Endodermal cell (in vitro differentiated cells): ENCODE measurements around the gene OR1N2. TPM values are rescaled to one million over a fixed set of nuclear protein-coding genes. Genes with fewer than 3 reads are reported as not detected.

ENCODE experiments used
- DNase-seq: peaks from one replicate; pipeline ENCODE4 v3.0.0-alpha.2; 2017
- H3K27ac ChIP-seq: 2 replicates; pipeline ENCODE4 v1.5.1; 2013; ENCODE audit warnings: mild to moderate bottlenecking, low read depth, low read length, moderate library complexity
- H3K27me3 ChIP-seq: 2 replicates; pipeline ENCODE4 v1.6.1; 2013; ENCODE audit warnings: mild to moderate bottlenecking, low read length, moderate library complexity; ENCODE audit not compliant: insufficient read depth, control insufficient read depth, poor library complexity, severe bottlenecking
- H3K36me3 ChIP-seq: 2 replicates; pipeline ENCODE4 v1.7.0; 2013; ENCODE audit warnings: mild to moderate bottlenecking, low read length, moderate library complexity; ENCODE audit not compliant: control insufficient read depth, insufficient read depth
- H3K4me1 ChIP-seq: one replicate; pipeline ENCODE4 v1.7.0; 2013; ENCODE audit warnings: low read length; ENCODE audit not compliant: control insufficient read depth, insufficient read depth
- H3K4me3 ChIP-seq: 2 replicates; pipeline ENCODE4 v1.5.1; 2013; ENCODE audit warnings: mild to moderate bottlenecking, low read length, moderate library complexity
- H3K9ac ChIP-seq: 2 replicates; pipeline ENCODE4 v1.6.1; 2013; ENCODE audit warnings: mild to moderate bottlenecking, low read length, moderate library complexity; ENCODE audit not compliant: poor library complexity, severe bottlenecking; ENCODE audit errors: extremely low read depth
- H3K9me3 ChIP-seq: 2 replicates; pipeline ENCODE4 v1.6.1; 2013; ENCODE audit warnings: mild to moderate bottlenecking, low read length, moderate library complexity; ENCODE audit not compliant: control insufficient read depth
- H3K27ac Mint-ChIP-seq: 2 replicates; pipeline ENCODE4 v1.8.0; 2020; ENCODE audit warnings: mixed read lengths
- H3K27me3 Mint-ChIP-seq: 2 replicates; pipeline ENCODE4 v1.8.0; 2021; ENCODE audit warnings: mild to moderate bottlenecking, mixed read lengths; ENCODE audit not compliant: insufficient read depth
- H3K36me3 Mint-ChIP-seq: 2 replicates; pipeline ENCODE4 v1.8.0; 2020; ENCODE audit warnings: low read depth, mixed read lengths
- H3K4me1 Mint-ChIP-seq: 2 replicates; pipeline ENCODE4 v1.8.0; 2020; ENCODE audit warnings: mixed read lengths
- H3K4me3 Mint-ChIP-seq: 2 replicates; pipeline ENCODE4 v1.8.0; 2020; ENCODE audit warnings: mild to moderate bottlenecking, moderate library complexity, mixed read lengths
- H3K9me3 Mint-ChIP-seq: 2 replicates; pipeline ENCODE4 v1.8.0; 2020; ENCODE audit warnings: mild to moderate bottlenecking, mixed read lengths
- WGBS, 2 experiments: methylation state at CpG; one replicate each; pipeline versions ENCODE4 v1.1.5 to v1.1.7; 2013; ENCODE audit warnings: missing lambda C conversion rate in 2 of 2, mixed read lengths in 1 of 2; ENCODE audit not compliant: insufficient coverage in 1 of 2, insufficient read length in 1 of 2; 5-methylcytosine and 5-hydroxymethylcytosine counted together
- total RNA-seq, 2 donors: library from RNA; stranded (reverse); fragmentation: NEBNext Ultra II Directional in 1 of 2; extraction: Animal tissue kit (Norgen Biotek cat#: 25700) in 1 of 2; gene quantifications; 2 replicates in 1 of 2; 3 replicates in 1 of 2; pipeline ENCODE4 v1.2.1, GENCODE V29; 2021
- TF ChIP-seq, protein P1 (sequence below): fragments of 200-600 bp; sonication (generic); conservative IDR thresholded peaks from 2 replicates; pipeline ENCODE4 v1.5.0; 2021; ENCODE audit warnings: antibody characterized with exemption, mild to moderate bottlenecking

The OR1N2 gene
- total RNA-seq, 2 donors from 2014 or later, result not detected

DNA sequence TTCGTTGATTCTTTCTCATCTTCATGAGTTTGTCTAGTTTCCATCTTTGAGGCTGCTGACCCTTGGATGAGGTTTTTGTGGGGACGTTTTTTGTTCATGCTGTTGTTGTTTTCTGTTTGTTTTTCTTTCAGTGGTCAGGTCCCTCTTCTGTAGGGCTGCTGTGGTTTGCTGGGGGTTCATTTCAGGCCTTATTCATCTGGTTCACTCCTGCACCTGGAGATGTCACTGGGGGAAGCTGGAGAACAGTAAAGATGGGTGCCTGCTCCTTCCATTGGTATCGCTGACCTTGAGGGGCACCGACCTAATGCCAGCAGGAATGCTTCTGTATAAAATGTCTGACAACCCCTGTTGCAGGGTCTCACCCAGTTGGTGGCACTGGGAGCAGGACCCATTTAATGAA, 8.5 kb downstream of the OR1N2 start:
- Histone ChIP-seq H3K4me3 (no peak overlapping the region), H3K9ac (no peak overlapping the region), H3K27me3 (no peaks in the 10 kb centered on the region), H3K36me3 (no peaks in the 10 kb centered on the region), H3K9me3 (peaks cover 40% of the 10 kb centered on the region), H3K4me1 (no peaks in the 10 kb centered on the region), H3K27ac (no peak overlapping the region)
- H3K27ac Mint-ChIP-seq, result no peak overlapping the region
- H3K27me3 Mint-ChIP-seq, result peaks cover 36% of the 10 kb centered on the region
- H3K4me3 Mint-ChIP-seq, result no peak overlapping the region
- DNase-seq, result no peak
- 65% methylated on average over 4 of the region's 4 CpGs; no CpG with 5 or more reads in 1 of the 2 experiments for WGBS, 2 experiments
- peaks cover 4% of the 10 kb centered on the region for H3K4me1 Mint-ChIP-seq
- TF ChIP-seq, protein P1, sequence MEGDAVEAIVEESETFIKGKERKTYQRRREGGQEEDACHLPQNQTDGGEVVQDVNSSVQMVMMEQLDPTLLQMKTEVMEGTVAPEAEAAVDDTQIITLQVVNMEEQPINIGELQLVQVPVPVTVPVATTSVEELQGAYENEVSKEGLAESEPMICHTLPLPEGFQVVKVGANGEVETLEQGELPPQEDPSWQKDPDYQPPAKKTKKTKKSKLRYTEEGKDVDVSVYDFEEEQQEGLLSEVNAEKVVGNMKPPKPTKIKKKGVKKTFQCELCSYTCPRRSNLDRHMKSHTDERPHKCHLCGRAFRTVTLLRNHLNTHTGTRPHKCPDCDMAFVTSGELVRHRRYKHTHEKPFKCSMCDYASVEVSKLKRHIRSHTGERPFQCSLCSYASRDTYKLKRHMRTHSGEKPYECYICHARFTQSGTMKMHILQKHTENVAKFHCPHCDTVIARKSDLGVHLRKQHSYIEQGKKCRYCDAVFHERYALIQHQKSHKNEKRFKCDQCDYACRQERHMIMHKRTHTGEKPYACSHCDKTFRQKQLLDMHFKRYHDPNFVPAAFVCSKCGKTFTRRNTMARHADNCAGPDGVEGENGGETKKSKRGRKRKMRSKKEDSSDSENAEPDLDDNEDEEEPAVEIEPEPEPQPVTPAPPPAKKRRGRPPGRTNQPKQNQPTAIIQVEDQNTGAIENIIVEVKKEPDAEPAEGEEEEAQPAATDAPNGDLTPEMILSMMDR, result no peak
- no peaks in the 10 kb centered on the region for H3K36me3 Mint-ChIP-seq
- H3K9me3 Mint-ChIP-seq, result peaks cover 33% of the 10 kb centered on the region

DNA sequence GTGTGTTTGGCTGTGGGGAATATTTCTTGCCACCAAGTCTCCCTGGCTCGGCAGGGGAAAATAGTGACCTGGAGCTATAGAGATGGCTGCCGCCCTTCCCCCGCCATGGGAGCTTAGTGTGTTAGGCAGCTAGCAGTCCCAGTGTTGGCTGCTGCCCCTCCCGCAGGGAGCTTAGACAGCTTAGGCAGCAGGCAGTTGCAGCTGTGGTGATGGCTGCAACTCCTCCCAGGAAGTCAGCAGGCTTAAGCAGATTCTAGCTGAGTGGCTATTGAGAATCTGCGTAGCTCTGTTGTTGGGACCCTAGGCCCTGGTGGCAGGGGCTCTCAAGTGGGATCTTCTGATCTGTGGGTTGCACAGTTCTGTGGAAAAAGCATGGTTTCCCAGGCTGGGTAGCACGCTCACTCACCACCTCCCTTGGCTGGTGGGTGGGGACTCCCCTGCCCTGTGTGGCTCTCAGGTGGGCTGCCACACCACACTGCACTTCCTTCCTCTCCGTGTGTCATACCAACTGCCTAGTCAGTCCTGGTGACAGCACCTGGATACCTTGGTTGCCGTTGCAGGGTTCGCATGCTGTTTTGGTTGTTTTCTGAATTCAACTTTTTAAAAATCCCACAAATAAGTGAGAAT, 9.3 kb downstream of the OR1N2 start:
- no peak overlapping the region for H3K4me3 Mint-ChIP-seq
- peaks cover 33% of the 10 kb centered on the region for H3K9me3 Mint-ChIP-seq
- no peaks in the 10 kb centered on the region for H3K4me1 ChIP-seq
- H3K36me3 Mint-ChIP-seq, result no peaks in the 10 kb centered on the region
- H3K9ac ChIP-seq, result no peak overlapping the region
- peaks cover 39% of the 10 kb centered on the region for H3K9me3 ChIP-seq
- 70 to 77% methylated on average over 5 to 9 of the region's 9 CpGs for WGBS, 2 experiments
- DNase-seq, result peak; percentile 92
- H3K27me3 Mint-ChIP-seq, result peaks cover 35% of the 10 kb centered on the region
- no peak overlapping the region for H3K27ac ChIP-seq
- no peak overlapping the region for H3K4me3 ChIP-seq
- H3K4me1 Mint-ChIP-seq, result peaks cover 4% of the 10 kb centered on the region
- H3K27ac Mint-ChIP-seq, result no peak overlapping the region
- no peaks in the 10 kb centered on the region for H3K27me3 ChIP-seq
- TF ChIP-seq, protein P1, result no peak
- no peaks in the 10 kb centered on the region for H3K36me3 ChIP-seq

DNA sequence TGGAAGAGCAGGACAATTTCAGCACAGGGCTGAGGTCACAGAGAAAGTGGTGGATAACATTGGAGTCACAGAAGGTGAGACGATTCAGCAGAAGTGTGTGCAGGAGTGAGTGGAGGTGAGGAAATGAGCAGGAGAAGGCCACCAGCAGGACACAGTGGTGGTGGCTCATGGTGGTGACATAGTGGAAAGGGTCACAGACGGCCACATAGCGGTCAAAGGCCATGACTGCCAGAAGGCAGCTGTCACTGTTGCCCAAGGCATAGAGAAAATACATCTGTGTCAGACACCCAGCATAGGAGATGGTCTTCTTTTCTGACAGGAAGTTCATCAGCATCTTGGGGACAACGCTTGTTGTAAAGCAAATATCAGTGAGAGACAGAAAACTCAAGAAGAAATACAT, 15.0 kb downstream of the OR1N2 start:
- peaks cover 21% of the 10 kb centered on the region for H3K9me3 ChIP-seq
- H3K36me3 ChIP-seq, result no peaks in the 10 kb centered on the region
- H3K27ac ChIP-seq, result no peak overlapping the region
- Mint-ChIP-seq H3K27me3 (peaks cover 12% of the 10 kb centered on the region), H3K9me3 (peaks cover 45% of the 10 kb centered on the region), H3K27ac (no peak overlapping the region), H3K36me3 (no peaks in the 10 kb centered on the region), H3K4me1 (no peaks in the 10 kb centered on the region), H3K4me3 (no peak overlapping the region)
- no peak overlapping the region for H3K9ac ChIP-seq
- H3K27me3 ChIP-seq, result no peaks in the 10 kb centered on the region
- H3K4me3 ChIP-seq, result no peak overlapping the region
- DNase-seq, result no peak
- no peaks in the 10 kb centered on the region for H3K4me1 ChIP-seq
- TF ChIP-seq, protein P1, result no peak
- WGBS, 2 experiments, result 85 to 88% methylated on average over 4 of the region's 4 CpGs
